Breast epithelium (tissue), 3 donors: ENCODE results near the gene FAF1.

ENCODE experiments used
- POLR2A ChIP-seq: fragments of 450-650 bp; IDR thresholded peaks from one replicate; pipeline ENCODE4 v1.6.1; 2016; ENCODE audit warnings: antibody characterized with exemption, mild to moderate bottlenecking, moderate library complexity
- POLR2AphosphoS5 ChIP-seq, 3 donors: sonication (generic); formaldehyde crosslinking; IDR thresholded peaks; one replicate each; pipeline ENCODE4 v1.6.1; 2017; ENCODE audit warnings: antibody characterized with exemption in 3 of 3
- TF ChIP-seq, protein P1 (sequence below), 3 donors: fragments of 450-650 bp; IDR thresholded peaks; one replicate each; pipeline ENCODE4 v1.5.1; 2016 to 2017; ENCODE audit warnings: antibody characterized with exemption in 3 of 3, mild to moderate bottlenecking in 3 of 3, moderate library complexity in 3 of 3

DNA sequence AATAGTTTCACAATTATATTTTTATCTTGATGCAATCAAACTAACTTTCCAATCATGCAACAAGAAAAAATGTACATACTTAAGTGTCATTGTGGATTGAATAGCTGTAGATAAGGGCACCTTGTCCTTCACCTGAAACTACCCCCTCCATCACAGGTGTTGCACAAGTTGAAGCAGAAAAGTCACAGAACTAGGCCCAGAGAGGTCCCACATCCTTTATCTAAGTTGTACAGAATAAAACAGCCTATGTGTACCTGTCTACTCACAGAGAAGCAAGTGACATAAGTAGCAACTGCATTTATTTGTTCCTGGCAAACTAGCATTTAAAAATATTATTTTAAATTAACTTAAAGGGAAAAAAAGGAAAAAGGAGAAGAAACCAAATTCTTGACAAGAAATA is 256.8 kb downstream of the FAF1 start:
- TF ChIP-seq, protein P1, sequence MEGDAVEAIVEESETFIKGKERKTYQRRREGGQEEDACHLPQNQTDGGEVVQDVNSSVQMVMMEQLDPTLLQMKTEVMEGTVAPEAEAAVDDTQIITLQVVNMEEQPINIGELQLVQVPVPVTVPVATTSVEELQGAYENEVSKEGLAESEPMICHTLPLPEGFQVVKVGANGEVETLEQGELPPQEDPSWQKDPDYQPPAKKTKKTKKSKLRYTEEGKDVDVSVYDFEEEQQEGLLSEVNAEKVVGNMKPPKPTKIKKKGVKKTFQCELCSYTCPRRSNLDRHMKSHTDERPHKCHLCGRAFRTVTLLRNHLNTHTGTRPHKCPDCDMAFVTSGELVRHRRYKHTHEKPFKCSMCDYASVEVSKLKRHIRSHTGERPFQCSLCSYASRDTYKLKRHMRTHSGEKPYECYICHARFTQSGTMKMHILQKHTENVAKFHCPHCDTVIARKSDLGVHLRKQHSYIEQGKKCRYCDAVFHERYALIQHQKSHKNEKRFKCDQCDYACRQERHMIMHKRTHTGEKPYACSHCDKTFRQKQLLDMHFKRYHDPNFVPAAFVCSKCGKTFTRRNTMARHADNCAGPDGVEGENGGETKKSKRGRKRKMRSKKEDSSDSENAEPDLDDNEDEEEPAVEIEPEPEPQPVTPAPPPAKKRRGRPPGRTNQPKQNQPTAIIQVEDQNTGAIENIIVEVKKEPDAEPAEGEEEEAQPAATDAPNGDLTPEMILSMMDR (IDR thresholded peaks at IDR 0.05) = no peak
- no peak for TF ChIP-seq POLR2A
- TF ChIP-seq POLR2AphosphoS5 (IDR thresholded peaks at IDR 0.05) = no peak
